ENCODE data around the gene ICOSLG.
"Not testable (repeated sequence)": the region's sequence is repeated elsewhere in the genome, so short reads cannot be mapped to it uniquely, and the experiment has no call there.

Gene ICOSLG

DNA sequence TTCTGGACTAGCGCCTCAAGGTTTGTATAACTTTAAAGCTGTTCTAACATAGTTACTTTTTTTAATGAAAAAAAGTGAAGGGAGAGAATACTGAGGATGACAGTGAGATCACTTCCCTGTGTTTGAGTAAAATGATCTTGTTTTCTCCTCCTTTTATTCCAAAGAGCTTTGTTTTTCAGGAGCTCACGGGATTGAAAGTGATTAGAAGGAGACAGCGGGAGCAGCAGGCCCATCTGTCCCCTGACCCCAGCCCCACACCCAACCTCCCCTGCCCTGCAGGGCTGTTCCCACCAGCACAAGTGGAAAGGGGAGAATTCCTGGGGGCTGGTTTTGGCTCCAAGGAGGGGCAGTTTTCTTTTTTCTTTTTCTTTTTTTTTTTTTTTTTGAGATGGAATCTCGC is 23.0 kb upstream of the ICOSLG start:
- no peak for DNase-seq (ENCODE audit: low read depth)

DNA sequence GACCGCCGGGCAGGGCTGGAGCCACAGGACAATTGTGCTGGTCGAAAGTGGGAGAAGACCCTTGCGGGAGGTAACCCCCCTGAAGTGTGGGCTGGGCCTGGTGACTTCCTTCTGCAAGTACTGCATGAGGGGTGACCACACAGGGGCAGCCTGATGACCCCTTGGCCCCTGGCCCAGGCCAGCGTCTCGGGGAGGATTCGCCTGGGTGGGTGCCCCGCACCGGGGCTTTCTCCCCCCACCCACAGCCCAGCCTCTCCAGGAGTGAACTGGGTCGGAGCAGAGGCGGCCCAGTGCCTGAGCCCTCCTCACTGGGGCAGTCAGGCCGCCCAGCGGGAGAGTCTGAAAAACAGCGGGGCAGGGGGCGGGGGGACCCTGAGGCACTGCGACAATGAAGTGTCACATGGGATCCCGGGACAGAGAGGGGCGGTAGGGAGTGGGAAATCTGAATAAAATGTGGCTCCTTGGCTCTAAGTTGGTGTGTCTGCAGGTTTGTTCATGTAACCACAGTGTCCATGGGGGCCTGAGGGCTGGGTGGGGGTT is 22.5 kb upstream of the ICOSLG start:
- no peak for DNase-seq (ENCODE audit: low read depth)

DNA sequence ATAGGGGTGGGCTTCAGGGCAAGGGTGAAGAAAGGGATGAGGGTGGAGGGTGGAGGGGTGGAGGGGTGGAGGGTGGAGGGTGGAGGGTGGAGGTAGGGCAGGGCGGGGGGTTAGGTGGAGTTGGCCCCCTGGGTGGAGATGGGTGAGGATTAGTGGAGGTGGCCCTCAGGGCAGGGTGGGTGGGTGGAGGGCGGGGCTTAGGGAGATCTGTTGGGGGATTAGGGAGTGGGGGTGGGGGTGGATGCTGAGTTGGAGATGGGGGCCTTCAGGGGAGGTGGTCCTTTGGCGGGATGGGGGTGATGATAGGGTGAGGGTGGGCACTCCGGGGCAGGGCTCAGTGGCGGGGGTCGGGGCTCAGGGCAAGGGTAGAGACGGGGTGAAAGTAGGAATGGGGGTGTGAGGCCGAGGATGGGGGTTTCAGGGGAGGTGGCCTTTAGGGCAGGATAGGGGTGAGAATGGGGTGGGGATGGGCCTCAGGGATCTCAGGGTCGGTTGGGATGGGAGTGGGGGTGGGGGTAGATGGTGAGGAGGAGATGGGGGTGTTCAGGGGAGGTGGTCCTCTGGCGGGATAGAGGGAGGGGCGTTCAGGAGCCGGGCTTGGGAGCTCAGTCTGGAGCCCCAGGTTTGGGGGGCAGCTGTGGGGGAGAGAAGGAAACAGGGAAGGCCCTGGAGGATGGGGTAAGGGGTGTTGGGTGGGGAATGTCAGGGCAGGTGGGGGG is 21.8 kb upstream of the ICOSLG start:
- no peak for DNase-seq (ENCODE audit: low read depth)

DNA sequence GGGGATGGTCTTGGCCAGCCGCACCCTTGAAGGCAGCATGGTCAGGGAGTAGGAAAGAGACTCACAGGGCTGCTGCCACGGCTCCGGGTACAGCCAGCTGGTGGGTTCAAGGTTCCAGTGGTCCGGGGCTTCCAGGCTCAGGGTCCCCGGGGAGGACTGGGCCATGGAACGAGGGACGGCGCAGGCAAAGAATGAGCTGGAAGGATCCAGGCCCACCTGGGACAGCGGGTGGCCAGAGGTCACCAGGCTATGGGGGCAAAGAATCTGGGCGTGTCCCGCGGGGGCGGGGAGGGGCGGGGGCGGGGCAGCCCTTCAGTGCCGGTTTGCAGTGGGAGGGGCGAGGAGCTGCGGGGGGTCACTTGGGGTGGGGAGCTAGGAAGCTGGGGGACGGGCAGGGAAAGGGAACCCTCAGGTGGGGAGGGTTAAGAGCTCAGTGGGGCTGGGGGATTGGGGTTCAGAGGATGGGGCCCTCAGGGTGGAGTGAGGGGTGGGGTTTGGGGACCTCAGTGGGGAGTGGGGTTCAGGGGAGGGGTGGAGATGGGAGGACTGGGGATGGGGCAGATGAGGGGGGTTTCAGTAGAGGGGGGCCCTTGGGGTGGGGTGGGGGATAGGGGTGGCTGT is 21.0 kb upstream of the ICOSLG start, which contains the start of gene DNMT3L:
Gene DNMT3L (minus strand): TSS at position 223 of the 621 bp plus-strand sequence. CDS start 638 bp downstream, outside the sequence.
- DNase-seq (ENCODE audit: low read depth), result no peak

DNA sequence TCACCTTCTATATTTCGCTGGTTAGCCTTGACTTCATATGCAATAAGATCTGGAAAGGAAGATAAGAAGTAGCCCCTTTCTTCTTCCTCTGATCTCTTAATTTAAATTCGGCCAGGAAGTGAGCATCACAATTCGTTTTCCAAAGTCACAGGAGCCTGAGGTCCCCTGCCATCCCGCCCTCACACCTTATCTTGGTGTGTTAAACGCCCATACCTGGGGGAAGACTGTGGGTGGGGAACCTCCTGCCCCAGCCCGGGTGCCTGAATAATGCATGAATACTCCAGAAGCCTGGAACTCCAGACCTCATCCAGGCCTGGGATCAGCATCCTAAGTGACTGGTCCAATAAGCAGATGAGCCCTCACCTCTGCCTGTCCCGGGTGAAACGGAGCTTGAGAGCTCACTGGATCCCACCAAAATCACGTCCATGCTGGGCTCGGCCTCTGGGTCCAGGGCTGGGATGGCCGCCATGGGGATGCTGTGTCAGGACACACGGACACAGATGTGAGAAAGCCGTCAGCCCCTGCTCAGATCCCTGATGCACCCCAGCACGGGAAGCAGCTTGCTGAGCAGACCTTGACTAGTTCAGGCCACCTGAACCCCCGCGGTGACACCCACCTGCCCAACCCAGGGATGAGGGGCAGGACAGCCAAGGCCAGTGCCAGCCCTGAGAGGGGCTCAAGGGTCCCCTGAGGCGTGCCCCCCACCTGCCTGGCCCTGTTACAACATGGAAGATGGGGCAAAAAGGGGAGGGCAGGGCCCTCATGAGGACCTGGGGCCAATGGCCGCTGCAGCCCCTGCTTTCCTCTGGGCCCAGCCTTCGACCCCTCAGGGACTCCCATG is 20.3 kb upstream of the ICOSLG start:
- DNase-seq (ENCODE audit: low read depth), result no peak

DNA sequence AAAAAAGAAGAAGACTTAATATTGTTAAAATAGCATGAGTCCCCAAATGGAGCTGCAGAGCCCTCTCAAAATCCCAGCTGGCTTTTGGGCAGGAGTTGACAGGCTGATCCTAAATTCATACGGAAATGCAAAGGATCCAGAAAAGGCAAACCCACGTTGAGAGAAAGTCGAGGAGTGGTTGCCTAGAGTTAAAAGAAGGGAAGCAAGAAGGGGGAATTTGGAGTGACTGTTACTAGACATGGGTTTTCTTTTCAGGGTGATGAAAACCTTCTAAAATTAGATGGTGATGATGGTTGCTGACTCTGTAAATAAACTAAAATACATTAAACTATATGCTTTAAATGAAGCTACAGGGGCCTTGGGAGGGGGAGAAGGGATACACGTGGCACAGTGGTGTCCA is 19.3 kb upstream of the ICOSLG start:
- no peak for DNase-seq (ENCODE audit: low read depth)

DNA sequence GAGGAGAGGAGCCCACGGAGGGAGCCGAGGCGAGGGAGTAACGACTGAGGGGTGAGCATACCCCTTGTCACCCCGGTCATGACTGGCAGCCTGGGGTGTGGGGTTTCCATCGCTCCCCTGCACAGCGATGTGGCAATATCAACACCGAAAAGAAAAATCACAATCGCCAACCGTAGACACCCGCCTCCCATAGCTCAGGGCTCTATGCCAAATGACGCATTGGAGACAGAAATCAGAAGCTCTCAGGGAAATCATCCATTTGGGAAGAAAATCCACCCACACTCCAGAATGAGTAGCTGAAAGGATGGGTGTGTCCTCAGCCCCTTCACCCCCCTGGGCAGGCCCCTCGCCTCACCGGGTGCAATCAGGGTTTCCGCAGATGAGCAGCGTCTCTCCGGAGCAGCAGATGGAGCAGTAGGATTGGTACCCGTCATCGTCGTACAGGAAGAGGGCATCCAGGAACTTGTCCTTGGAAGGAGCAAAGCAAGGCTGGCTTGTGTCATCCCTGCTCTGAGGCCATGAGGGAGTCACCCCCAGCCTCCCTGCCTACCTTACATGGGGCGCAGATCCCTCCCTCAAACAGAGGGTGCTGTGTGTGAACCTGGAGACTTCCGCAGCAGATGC is 18.5 kb upstream of the ICOSLG start:
- no peak for DNase-seq (ENCODE audit: low read depth)

DNA sequence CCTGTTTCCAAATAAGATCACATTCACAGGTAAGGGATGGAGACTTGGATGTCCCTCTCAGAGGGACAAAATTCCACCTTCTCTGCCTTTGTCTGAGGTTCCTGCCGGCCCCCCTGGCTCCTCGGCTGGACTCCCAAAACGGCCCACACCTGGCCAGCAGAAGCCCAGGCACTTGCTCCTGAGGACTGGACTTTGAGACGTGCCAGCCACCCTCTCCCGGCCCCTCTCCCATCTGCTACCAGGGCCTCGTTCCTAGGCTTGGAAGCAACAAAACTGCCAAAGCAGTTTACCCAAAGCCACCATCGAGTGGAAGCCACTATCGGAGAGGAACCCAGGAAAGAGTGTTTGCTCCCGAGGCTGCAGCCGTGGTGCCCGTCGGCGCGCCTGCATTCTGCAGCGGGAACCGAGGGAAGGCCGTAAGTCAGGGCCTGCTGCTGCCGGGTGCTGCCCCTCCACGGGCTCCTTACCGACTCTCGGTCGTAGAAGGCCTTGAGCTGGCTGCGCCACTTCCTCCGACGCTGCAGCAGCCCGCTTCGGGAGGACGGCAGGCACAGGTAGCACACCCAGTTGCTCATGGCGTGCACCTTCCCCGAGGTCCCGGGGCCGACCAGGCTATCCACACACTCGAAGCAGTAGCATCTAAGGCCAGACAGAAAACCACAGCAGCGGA is 17.4 kb upstream of the ICOSLG start:
- no peak for DNase-seq (ENCODE audit: low read depth)

DNA sequence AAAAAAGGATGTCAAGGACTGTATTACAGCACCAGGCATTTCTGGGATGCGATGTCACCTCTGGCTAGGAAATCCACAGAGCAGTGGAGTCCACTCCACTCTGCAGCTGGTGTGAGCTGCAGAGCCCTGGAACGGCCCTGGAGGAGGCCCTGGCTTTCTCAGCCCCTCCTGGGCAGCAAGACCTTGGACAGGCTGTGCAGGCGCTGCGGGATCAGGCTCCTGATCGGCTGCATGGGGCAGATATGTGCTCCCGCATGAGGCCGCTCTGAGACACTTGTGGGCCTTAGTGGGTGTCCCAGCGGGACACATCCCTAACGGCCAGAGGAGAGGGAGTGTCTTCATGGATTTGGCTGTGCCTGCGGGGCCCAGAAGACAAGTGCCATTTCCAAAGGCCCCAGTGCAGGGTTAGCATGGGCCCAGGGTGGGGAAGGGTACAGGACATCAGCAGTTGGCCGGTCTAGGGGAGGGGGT is 14.8 kb upstream of the ICOSLG start:
- no peak for DNase-seq (ENCODE audit: low read depth)

DNA sequence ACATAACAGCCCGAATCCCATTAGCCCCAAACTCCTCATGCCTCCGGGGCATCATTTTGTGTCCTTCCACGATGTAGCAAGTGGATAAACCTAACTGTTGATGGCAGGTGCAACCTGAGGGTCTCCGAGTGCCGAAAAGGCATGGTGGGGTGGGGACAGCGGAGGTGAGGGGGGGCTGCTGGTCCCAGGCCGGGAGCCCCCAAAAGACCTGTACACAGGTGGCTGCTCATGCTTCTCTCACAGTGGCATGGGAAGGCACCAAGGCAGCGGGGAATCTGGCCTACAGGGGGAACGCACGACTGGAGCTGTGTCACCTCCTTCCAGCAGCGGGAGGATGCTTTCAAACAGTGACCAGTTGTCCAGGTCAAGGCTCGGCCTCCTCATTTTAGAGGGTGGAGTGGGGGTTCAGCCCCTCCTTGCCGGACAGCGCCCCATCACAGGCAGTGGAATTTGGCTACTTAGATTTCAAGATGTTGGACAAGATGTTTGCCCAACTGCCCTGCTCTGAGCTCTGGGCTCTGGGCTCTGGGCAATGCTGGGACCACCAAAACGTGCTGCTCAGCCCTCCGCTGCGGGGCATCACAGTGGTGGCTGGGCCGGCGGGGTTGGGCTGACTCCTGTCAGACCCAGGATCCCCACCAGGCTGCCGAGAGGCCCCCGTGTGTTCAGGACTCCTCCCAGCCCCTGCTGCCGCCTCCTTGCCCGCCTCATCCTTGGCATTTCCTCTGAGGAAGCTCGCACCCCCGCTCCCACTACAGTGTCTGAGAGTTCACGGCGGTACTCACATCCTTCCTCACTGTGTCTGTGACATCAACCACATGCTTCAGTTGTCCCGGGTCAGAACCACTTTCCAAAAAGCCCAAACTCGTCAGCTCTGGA is 13.3 kb upstream of the ICOSLG start:
- no peak for DNase-seq (ENCODE audit: low read depth)

DNA sequence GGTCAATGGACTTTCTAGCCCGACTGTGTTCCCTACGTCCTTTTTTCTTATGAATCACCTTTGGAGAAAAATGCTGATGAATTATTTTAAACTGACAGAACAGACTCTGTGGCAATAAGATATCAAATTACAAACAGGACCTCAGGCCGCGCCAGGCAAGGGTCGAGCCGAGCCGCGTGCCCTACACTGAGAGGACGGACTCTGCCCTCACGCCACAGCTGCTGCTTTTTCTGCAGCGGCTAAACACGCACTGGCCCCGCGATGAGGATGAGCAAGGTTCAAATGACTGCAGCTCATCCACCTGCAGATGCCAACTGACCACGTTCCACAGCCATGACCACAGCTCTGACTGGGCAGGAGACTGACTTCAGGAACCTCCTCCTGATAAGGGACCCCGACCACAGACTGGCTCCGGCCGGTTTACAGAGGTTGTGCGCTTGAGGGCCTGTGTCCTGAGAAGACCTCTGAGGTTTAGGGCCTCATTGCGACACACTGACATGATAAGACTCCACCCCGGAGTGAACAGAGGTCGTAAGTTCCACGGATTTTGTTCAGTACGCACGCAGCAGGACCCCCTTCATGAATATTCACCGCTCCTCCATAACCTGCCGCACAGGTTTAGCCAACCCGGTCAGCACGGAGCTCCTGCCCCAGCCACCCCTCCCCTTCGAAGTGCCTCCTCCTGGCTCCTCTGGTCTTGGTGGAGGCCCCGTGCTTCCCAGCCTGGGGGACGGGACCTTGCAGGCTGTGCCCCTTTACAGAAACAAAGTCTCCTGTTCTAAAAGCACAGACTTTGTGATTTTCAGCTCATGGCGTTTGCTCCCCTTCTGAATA is 8.7 kb upstream of the ICOSLG start:
- DNase-seq (ENCODE audit: low read depth), result not testable (repeated sequence)

DNA sequence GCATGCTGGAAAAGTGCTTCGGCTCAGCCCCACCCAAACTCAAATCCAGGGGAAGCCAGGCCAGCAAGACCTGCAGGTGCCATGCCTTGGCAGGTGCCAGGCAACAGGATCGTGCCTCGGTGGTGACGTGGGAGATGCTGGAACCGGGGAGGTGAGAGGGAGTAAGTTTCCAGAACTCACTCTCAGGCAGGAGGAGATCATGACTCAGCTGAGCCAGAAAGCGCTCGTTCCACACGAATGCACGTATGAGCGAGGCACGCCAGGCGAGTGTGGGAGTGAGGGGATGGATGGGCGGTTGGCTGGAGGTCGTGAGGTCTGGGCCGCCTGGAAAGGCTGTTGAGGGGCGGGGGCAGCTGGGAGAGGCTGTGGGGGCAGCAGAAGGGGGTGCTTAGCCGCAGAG is 7.2 kb upstream of the ICOSLG start:
- DNase-seq (ENCODE audit: low read depth), result not testable (repeated sequence)

DNA sequence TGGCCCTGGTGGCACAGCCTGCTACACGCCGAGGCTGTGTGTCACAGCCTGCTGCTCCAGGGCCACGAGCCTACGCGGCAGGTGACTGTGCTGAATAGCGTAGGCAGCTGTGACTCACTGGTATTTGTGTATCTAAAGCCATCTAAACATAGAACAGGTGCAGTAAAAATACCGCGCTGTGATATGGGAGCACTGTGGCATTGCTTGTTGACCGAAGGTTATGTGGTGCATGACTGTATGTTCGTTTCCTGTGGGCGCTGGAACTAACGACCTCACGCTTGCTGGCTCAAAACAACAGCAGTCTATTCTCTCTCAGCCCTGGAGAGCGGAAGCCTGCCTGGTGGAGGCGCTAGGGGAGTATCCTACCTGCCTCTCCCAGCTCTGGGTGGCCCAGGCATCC is 3.2 kb upstream of the ICOSLG start:
- not testable (repeated sequence) for DNase-seq (ENCODE audit: low read depth)

DNA sequence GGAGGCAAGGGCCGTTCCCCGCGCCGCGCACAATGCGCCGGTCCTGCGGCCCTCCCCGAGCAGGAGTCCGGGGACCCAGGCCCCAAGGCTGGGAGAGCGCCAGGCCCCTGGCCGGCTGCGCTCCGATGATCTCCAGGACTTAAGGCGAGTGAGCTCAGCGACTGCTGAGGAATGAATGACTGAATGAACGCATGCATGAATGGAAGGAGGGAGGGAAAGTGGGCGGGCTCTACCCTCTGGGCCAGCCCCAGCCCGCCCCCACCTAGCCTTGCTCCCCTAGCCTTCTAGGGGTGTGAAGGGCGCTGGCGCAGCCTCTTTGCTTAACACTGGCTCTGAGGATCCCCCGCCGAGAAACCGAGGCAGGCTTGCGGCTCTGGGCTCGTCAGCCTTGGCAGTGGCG is 538 bp upstream of the ICOSLG start:
- not testable (repeated sequence) for DNase-seq (ENCODE audit: low read depth)

DNA sequence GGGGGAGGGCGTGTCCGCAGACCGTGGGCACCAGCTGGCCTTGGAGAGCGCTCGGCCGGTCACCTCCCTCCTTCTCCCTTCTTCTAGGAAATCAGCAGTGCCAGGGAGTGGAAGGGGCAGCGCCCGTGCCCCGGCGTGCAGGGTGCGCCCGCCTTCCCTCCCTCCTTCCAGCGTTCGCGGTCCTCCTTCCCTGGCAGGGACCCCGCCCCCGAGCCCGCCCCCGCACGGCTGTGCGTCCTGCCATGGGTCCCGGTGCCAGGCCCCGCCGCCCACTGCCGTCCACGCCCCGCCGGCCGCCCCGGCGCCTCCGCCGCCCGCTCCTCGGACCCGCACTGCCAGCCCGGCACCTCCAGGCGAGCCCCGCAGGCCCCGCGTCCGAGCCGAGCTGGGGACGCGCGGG is 390 bp downstream of the ICOSLG start:
- not testable (repeated sequence) for DNase-seq (ENCODE audit: low read depth)

DNA sequence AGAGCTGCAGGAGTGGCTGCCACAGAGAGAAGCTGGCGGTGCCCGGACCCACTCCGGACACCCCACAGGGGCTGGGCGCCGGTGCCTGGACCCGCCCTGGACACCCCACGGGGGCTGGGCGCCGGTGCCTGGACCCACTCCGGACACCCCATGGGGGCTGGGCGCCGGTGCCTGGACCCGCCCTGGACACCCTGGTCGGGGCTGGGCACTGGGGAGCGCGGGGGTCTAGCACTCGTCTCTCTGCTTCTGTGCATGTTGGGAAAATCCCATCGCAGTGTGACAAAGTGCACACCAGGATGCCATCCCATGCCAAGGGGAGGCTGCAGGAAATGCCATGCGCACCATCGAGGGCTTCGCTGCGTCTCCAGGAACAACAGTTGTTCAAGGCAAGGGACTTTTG is 11.2 kb downstream of the ICOSLG start:
- not testable (repeated sequence) for DNase-seq (ENCODE audit: low read depth)

DNA sequence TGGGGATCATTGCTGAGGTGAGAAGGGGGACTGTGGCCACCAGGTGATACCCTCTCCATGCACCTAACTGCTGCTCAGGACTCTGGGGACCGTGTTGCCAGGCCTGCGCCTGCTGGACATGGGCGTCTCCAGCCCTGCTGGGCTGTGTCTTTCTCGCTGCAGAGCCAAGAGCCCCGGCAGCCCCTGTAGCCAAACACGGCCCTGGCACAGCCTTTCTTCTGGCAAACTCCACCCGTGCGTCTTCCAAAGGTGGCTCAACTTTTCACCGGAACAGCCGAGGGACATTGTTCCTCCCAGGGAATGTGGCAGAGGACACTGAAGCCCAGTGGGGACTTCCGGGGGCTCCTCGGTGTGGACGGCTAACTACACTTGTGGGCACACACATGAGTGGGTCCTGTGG is 12.6 kb downstream of the ICOSLG start:
- not testable (repeated sequence) for DNase-seq (ENCODE audit: low read depth)

DNA sequence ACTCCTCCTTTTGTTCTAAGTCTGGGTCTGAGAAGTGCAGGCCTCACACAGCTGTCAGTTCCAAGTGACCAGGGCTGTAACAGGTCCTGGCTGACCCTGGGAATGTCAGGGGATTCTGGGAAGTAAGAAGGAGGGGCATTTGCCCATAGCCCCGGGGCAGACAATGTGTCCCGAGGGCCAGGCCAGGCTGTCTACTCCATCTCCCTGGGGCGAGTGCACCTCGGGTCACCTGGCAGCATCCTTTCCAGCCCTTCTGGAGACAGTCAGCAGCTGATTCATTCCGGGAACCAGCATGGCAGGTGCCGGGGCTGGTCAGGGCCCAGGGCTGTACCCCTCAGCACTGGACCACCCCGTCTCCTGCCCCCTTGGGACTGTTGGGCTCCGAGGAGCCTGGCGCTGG is 13.1 kb downstream of the ICOSLG start:
- not testable (repeated sequence) for DNase-seq (ENCODE audit: low read depth)

DNA sequence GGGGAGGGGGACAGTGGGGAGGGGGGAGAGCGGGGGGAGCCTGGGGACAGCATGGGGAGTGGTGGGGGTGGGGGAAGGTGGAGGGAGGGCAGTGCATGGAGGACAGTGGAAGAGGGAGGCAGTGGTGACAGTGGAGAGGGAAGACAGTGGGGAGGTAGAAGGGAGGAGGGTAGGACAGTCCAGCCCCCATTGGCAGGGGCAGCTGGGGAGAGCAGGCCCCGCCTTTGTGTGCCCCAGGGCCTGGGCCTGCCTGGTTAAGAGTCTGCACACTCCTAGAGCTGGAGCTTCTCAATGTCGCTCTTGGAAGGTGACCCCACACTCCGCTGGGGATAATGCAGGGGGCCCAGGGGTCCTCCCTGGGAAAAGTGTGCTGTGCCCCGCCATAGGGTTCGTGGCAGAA is 15.1 kb downstream of the ICOSLG start:
- DNase-seq (ENCODE audit: low read depth), result not testable (repeated sequence)
